GM18858 (cell line): ENCODE measurements around the gene TAF1.
"Not testable (repeated sequence)": the region's sequence is repeated elsewhere in the genome, so short reads cannot be mapped to it uniquely, and the experiment has no call there.

Experiments
- ATAC-seq: cut with Tn5 transposase; IDR thresholded peaks from one replicate; pipeline ENCODE4 v1.9.1; 2021; ENCODE audit not compliant: unreplicated experiment

The TAF1 gene

DNA sequence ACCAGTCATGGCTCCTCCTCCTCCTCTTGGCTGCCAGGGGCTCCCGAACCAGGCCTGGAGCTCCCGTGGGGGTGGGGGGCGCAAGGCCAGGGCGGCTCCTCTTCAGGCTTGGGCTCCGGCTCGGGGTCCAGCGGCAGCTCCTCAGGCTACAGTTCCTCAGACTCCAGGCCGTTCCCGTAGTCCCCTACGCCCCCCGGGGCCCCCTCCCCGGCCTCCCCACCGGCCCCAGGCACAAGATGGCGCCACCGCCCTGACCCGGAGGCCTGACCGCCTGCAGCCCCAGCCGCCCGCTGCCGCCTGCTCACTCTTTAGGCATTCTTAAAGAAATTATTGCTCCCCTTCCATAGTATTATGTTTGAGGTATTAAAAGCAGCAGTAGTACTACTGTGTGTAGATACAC lies 54.5 kb downstream of the TAF1 start:
- ATAC-seq = no peak

DNA sequence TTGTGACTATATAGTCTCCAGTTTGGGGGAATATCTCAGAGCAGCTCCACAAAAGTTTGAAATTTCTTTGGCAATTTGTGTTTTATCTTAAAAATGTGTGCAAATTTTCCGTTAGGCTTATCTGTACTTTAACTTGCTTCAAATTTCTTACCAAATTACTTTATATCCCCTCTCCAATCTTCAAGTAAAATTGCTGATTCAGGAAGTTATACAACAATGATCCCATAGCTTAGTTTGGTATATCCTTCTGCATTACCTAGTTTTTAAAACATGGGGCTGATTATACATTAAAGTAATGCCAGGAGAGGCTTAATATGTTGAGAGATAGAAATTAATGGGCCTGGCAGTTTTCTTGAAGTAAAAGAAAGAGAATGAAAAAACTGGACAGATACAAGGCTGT lies 66.6 kb downstream of the TAF1 start:
- ATAC-seq = no peak

GRCh38 chrX:71438750-71439149 lies 72.6 kb downstream of the TAF1 start:
- ATAC-seq = no peak

DNA sequence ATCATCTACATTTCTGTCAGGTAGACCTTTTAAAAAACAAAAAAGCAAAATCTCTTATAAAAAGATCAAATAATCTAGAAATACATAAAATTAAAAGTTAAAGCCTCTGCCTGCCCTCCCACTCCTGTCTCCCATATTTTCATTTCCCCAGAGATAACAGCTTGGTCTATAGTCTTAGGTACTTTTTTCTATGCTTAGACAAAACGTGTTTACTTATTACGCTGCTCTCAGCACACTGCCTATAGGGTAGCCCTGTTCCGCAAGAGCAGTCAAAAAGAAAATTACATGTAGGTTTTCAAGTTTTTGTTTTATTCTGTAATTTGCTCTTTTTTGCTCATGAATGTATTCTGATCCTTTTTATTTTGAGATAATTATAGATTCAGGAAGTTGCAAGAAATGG lies 73.3 kb downstream of the TAF1 start:
- ATAC-seq = no peak

DNA sequence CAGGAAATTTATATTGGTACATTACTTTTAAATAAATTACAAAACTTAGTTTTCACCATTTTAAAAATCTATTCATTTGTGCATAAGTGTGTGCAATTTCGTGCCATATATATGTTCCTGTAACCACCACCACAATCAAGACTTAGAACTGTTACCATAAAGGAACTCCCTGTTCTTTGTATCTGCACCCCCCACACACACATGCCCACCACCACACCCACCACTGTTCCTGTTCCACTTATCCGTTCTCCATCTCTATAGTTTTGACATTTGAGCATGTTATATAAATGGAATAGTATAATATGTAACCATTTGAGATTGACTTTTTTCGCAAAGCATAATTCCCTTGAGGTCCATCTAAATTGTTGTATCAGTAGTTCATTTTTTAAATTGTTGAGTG lies 73.7 kb downstream of the TAF1 start:
- ATAC-seq = no peak

GRCh38 chrX:71440401-71440800 lies 74.2 kb downstream of the TAF1 start:
- ATAC-seq = no peak

DNA sequence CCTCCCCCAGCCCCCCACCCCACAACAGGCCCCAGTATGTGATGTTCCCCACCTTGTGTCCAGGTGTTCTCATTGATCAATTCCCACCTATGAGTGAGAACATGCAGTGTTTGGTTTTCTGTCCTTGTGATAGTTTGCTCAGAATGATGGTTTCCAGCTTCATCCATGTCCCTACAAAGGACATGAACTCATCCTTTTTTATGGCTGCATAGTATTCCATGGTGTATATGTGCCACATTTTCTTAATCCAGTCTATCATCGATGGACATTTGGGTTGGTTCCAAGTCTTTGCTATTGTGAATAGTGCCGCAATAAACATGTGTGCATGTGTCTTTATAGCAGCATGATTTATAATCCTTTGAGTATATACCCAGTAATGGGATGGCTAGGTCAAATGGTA lies 75.7 kb downstream of the TAF1 start:
- not testable (repeated sequence) for ATAC-seq

DNA sequence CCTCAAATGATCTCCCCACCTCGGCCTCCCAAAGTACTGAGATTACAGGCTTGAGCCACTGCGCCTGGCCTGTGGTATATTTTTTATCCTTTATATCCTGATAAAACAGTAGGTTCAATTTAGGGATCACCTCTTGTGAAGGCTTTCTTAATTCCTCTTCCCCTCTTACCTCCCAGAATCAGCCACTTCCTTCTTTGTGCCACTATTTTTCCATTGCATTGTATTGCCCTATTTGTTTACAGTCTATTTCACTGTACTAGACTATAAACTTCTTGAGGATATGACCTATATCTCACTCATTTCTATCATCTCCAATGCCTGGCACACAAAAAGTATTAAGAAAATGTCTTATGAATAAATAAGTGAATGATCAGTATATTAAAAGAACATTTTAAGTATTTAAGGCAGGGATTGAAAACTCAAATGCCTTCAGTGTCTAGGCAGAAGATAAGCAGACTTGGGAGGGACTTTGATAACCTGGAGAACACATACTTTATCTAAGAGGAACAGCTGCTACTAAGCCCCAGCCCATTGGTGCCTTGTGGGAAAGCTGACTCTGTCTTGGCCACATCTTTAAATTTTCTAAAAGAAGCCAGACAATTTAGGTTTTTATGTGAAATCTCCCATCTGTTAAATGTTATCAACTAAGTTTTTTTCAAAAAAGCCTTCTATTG lies 84.4 kb downstream of the TAF1 start:
- no peak for ATAC-seq

- ATAC-seq = not testable (repeated sequence)
Measured at GRCh38 chrX:71451518-71451917, 85.4 kb downstream of the TAF1 start.

DNA sequence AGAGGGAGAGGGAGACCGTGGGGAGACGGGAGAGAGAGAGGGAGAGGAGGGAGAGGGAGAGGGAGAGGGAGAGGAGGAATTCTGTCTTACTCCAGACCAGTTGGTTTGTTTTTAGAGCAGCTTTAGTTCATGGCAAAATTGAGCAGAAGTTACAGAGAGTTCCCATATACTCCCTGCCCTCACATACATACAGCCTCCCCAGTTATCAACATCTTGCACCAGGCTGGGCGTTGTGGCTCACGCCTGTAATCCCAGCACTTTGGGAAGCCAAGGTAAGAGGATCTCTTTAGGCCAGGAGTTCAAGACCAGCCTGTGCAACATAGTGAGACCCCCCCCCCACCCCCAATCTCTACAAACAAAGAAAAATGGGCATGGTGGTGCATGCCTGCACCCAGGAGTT lies 86.9 kb downstream of the TAF1 start:
- ATAC-seq = no peak

GRCh38 chrX:71454222-71454621 lies 88.1 kb downstream of the TAF1 start:
- ATAC-seq = no peak

GRCh38 chrX:71458866-71459265 lies 92.7 kb downstream of the TAF1 start:
- ATAC-seq = no peak

GRCh38 chrX:71464968-71465367 lies 98.8 kb downstream of the TAF1 start:
- ATAC-seq = no peak

GRCh38 chrX:71466979-71467523 lies 100.9 kb downstream of the TAF1 start:
- ATAC-seq = no peak

DNA sequence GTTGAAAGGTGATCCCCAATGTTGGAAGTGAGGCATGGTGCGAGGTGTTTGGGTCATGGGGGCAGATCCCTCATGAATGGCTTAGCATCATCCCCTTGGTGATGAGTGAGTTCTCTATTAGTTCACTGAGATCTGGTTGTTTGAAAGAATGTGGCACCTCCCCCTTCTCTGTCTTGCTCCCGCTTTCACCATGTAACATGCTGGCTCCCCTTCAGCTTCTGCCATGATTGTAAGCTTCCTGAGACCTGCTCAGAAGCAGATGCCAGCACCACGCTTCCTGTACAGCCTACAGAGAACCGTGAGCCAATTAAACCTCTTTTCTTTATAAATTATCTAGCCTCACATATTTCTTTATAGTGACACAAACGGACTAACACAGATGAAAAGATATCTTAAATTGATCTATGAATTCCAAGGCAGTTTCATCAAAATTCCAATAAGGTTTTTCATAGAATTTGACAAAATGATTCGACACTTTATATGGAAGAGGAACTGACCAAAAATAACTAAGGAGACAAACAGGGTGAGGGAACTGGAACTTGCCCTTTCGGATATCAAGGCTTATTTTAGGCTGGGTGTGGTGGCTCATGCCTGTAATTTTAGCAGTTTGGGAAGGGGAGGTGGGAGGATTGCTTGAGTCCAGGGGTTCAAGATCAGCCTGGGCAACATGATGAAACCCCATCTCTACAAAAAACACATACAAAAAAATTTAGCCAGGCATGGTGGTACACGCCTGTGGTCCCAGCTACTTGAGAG lies 109.8 kb downstream of the TAF1 start:
- ATAC-seq = no peak

DNA sequence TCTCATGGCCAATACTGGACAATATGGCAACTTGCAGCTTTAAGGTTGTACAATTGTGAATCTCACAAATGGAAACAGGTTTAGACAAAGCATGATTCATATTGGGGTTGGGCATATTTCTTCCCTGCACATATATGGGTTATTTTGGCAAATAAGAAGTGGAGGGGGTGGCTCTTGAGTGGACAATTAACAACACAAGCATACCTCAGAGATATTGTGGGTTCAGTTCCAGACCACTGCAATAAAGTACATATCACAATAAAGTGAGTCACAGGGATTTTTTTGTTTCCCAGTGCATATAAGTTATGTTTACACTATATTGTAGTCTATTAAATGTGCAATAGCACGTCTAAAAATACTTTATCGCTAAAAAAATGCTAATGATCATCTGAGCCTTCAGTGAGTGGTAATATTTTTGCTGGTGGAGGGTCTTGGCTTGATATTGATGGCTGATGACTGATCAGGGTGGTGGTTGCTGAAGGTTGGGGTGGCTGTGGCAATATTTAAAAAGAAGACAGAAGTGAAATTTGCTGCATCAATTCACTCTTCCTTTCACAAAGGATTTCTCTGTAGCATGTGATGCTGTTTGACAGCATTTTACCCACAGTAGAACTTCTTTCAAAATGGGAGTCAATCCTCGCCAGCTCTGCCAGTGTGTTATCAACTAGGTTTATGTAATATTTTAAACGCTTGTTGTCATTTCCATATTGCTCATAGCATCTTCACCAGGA lies 116.2 kb downstream of the TAF1 start:
- ATAC-seq = no peak

- no peak for ATAC-seq
Measured at GRCh38 chrX:71487814-71488213, 121.7 kb downstream of the TAF1 start.

DNA sequence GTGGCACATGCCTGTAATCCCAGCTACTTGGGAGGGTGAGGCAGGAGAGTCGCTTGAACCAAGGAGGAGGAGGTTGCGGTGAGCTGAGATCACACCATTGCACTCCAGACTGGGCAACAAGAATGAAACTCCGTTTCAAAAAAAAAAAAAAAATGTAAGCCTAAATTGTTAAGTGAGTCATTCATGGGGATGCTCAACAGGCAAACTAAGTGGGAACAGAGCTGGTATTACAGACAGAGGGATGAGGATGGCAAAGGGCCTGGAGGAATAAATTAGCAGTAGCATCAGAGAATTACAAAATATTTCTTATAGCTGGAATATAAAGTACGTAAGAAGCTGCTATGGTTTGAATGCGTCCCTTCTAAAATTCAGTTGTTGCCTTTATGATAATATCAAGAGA lies 123.4 kb downstream of the TAF1 start:
- no peak for ATAC-seq

GRCh38 chrX:71492231-71493065 lies 126.3 kb downstream of the TAF1 start:
- no peak for ATAC-seq

- no peak for ATAC-seq
Measured at GRCh38 chrX:71493111-71493613, 127.0 kb downstream of the TAF1 start.

DNA sequence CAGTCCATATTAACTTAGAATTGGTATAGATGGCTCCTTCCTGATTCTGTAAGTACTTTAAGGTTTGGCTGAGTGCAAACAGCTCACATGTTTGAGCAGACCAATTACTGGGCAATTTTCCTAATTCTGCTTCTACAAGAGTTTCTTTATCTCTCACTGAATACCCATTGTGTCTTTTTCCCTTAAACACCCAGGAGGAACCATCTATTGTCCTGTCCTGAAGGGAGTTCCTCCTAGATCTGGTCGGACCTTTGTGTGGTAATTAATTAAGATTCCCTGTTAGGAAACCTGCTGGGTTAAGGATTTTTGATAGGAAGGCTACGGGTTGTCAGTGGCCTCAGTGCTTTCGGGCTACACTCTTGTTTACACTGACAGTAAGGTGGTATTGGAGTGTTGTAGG lies 129.8 kb downstream of the TAF1 start:
- ATAC-seq = not testable (repeated sequence)
